SK-N-SH (cell line): ENCODE measurements around the gene CABLES2.

Experiments used
- EP300 ChIP-seq, 2 experiments: IDR thresholded peaks; 2 replicates each; pipeline versions ENCODE4 v1.4.0 to v1.6.1; 2012; ENCODE audit warnings: borderline replicate concordance in 1 of 2, low read depth in 1 of 2, low read length in 1 of 2
- GATA2 ChIP-seq: sonication (generic); formaldehyde crosslinking; IDR thresholded peaks from 2 replicates; pipeline ENCODE4 v1.5.0; 2020; ENCODE audit warnings: mild to moderate bottlenecking, missing genetic modification reagents
- POLR2AphosphoS5 ChIP-seq: IDR thresholded peaks from 2 replicates; pipeline ENCODE4 v1.6.1; 2012; ENCODE audit warnings: low read depth, low read length
- RAD21 ChIP-seq: IDR thresholded peaks from 2 replicates; pipeline ENCODE4 v1.6.1; 2012; ENCODE audit warnings: mild to moderate bottlenecking, low read length
- RFX5 ChIP-seq: IDR thresholded peaks from 2 replicates; pipeline ENCODE4 v1.6.1; 2012; ENCODE audit warnings: mild to moderate bottlenecking, improper control_type of control experiment, low read length
- TF ChIP-seq, protein P1 (sequence below): fragments of 200-600 bp; sonication (generic); IDR thresholded peaks from 2 replicates; pipeline ENCODE4 v1.6.1; 2017; ENCODE audit warnings: antibody characterized with exemption, mild to moderate bottlenecking, moderate library complexity

DNA sequence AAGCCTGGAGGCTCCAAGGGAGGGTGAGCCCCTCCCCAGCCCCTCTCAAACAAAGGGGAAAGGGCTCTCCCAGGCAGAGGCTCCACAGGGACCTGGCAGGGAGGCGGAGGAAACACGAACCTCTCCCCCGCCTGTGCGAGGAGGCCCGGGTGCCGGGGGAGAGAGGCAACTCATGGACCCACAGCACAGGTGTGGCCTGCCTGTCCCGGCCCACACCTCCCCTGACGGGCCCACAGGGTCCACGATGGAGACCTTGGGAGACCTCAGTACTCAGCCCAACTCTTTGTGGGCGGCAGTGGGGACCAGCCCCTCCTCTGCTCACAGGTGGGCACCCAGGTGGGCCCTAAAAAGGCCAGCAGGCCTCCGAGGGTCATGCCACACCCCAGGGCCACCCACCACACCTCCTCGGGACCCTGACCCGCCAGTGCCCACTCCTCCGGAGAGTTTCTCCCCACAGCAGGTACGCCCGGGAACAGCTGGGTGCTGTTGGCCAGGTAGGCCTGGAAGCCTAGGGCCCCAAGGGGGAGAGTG is 52.2 kb downstream of the CABLES2 start:
- TF ChIP-seq GATA2 (CRISPR knock-in tag) = no peak
- TF ChIP-seq, protein P1, sequence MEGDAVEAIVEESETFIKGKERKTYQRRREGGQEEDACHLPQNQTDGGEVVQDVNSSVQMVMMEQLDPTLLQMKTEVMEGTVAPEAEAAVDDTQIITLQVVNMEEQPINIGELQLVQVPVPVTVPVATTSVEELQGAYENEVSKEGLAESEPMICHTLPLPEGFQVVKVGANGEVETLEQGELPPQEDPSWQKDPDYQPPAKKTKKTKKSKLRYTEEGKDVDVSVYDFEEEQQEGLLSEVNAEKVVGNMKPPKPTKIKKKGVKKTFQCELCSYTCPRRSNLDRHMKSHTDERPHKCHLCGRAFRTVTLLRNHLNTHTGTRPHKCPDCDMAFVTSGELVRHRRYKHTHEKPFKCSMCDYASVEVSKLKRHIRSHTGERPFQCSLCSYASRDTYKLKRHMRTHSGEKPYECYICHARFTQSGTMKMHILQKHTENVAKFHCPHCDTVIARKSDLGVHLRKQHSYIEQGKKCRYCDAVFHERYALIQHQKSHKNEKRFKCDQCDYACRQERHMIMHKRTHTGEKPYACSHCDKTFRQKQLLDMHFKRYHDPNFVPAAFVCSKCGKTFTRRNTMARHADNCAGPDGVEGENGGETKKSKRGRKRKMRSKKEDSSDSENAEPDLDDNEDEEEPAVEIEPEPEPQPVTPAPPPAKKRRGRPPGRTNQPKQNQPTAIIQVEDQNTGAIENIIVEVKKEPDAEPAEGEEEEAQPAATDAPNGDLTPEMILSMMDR = no peak
- TF ChIP-seq RAD21 = no peak
- no peak for TF ChIP-seq RFX5
- TF ChIP-seq EP300 (IDR thresholded peaks at IDR 0.05; ENCODE audit: borderline replicate concordance in 1 of 2, low read depth in 1 of 2, low read length in 1 of 2) = no peak
- TF ChIP-seq POLR2AphosphoS5 = no peak
